HepG2 (cell line): ENCODE measurements around the gene ETV5. TPM values are rescaled to one million over a fixed set of nuclear protein-coding genes. Genes with fewer than 3 reads are reported as not detected.

Experiments used
- ATF7-NPFF ChIP-seq: sonication (generic); formaldehyde crosslinking; IDR thresholded peaks from 2 replicates; pipeline ENCODE4 v1.8.1; 2023; ENCODE audit warnings: mild to moderate bottlenecking, low read depth, missing genetic modification reagents, moderate library complexity
- ATRX ChIP-seq: sonication (generic); formaldehyde crosslinking; IDR thresholded peaks from 2 replicates; pipeline ENCODE4 v1.4.0; 2020; ENCODE audit warnings: missing genetic modification reagents, borderline replicate concordance
- ELK4 ChIP-seq: sonication (generic); formaldehyde crosslinking; IDR thresholded peaks from 2 replicates; pipeline ENCODE4 v1.9.0; 2021; ENCODE audit warnings: missing genetic modification reagents, borderline replicate concordance
- FOXP4 ChIP-seq: sonication (generic); formaldehyde crosslinking; IDR thresholded peaks from 2 replicates; pipeline ENCODE4 v1.4.0; 2020; ENCODE audit warnings: missing genetic modification reagents
- GFI1 ChIP-seq: sonication (generic); formaldehyde crosslinking; IDR thresholded peaks from 2 replicates; pipeline ENCODE4 v1.5.0; 2020; ENCODE audit warnings: missing genetic modification reagents, mild to moderate bottlenecking, borderline replicate concordance
- GLMP ChIP-seq: sonication (generic); formaldehyde crosslinking; IDR thresholded peaks from 2 replicates; pipeline ENCODE4 v1.9.0; 2021; ENCODE audit warnings: missing genetic modification reagents, mild to moderate bottlenecking, borderline replicate concordance
- MBD4 ChIP-seq: IDR thresholded peaks from 2 replicates; pipeline ENCODE4 v1.6.1; 2012; ENCODE audit warnings: low read length, inconsistent platforms, borderline replicate concordance
- MBNL3 ChIP-seq: fragments of 250-450 bp; sonication (Bioruptor Pico); conservative IDR thresholded peaks from 2 replicates; pipeline ENCODE4 v1.8.0; 2022; ENCODE audit warnings: mild to moderate bottlenecking, inconsistent platforms
- RFXANK ChIP-seq: IDR thresholded peaks from 2 replicates; pipeline ENCODE4 v1.6.1; 2016
- SIN3B ChIP-seq: fragments of 150-350 bp; IDR thresholded peaks from 2 replicates; pipeline ENCODE4 v1.6.1; 2014; ENCODE audit warnings: low read length
- SKI ChIP-seq: fragments of 450-650 bp; IDR thresholded peaks from one replicate; pipeline ENCODE4 v1.6.1; 2018; ENCODE audit warnings: mild to moderate bottlenecking; ENCODE audit not compliant: partially characterized antibody
- SNAPC5 ChIP-seq: sonication (generic); formaldehyde crosslinking; IDR thresholded peaks from 2 replicates; pipeline ENCODE4 v1.8.1; 2023; ENCODE audit warnings: mild to moderate bottlenecking, missing genetic modification reagents, borderline replicate concordance
- ZBTB10 ChIP-seq: sonication (generic); formaldehyde crosslinking; IDR thresholded peaks from 2 replicates; pipeline ENCODE4 v1.4.0; 2020; ENCODE audit warnings: missing genetic modification reagents, borderline replicate concordance
- ZBTB20 ChIP-seq: sonication (generic); formaldehyde crosslinking; IDR thresholded peaks from 2 replicates; pipeline ENCODE4 v1.8.1; 2023; ENCODE audit warnings: missing genetic modification reagents, low read depth, mild to moderate bottlenecking, borderline replicate concordance
- ZBTB7B ChIP-seq: sonication (generic); formaldehyde crosslinking; IDR thresholded peaks from 2 replicates; pipeline ENCODE4 v1.4.0; 2020; ENCODE audit warnings: missing genetic modification reagents
- ZNF362 ChIP-seq: sonication (generic); formaldehyde crosslinking; IDR thresholded peaks from 2 replicates; pipeline ENCODE4 v1.4.0; 2020; ENCODE audit warnings: missing genetic modification reagents, mild to moderate bottlenecking, borderline replicate concordance
- ZNF441 ChIP-seq: sonication (generic); formaldehyde crosslinking; IDR thresholded peaks from 2 replicates; pipeline ENCODE4 v1.7.0; 2021; ENCODE audit warnings: missing genetic modification reagents, borderline replicate concordance
- ZNF713 ChIP-seq: sonication (generic); formaldehyde crosslinking; IDR thresholded peaks from 2 replicates; pipeline ENCODE4 v1.4.0; 2020; ENCODE audit warnings: mild to moderate bottlenecking, missing genetic modification reagents
- ZSCAN31 ChIP-seq: sonication (generic); formaldehyde crosslinking; IDR thresholded peaks from 2 replicates; pipeline ENCODE4 v1.5.0; 2020; ENCODE audit warnings: low read depth, mild to moderate bottlenecking, missing genetic modification reagents
- polyA plus RNA-seq, 8 experiments: library from polyadenylated mRNA; depleted of rRNA in 3 of 8; stranded (reverse) in 7 of 8; unstranded in 1 of 8; fragments of >200 nt; fragmentation: Illumina TruSeq in 4 of 8; extraction: Trizol in 4 of 8; gene quantifications; 2 replicates each; pipeline versions ENCODE4 v1.2.1 to v1.2.3, GENCODE V29; 2011 to 2016; ENCODE audit warnings: low read depth in 4 of 8, missing spikeins in 1 of 8, mixed read lengths in 1 of 8; ENCODE audit not compliant: insufficient read depth in 1 of 8
- total RNA-seq, 5 experiments: library from RNA; depleted of rRNA; stranded (reverse); fragments of >200 nt; fragmentation: Illumina TruSeq; extraction: Trizol; gene quantifications; 2 replicates each; pipeline ENCODE4 v1.2.3, GENCODE V29; 2016; ENCODE audit warnings: low read depth in 1 of 5
- TF ChIP-seq, protein P1 (sequence below): sonication (generic); formaldehyde crosslinking; IDR thresholded peaks from 2 replicates; pipeline ENCODE4 v1.4.0; 2020; ENCODE audit warnings: missing genetic modification reagents

The ETV5 gene
- total and polyA plus RNA-seq, 2 of the 13 experiments (the other 11 are each of a cell fraction or from before 2014, with no cell fraction given), result 52.9 to 57.2 TPM

- TF ChIP-seq ZBTB10 (no peak), MBD4 (no peak), SKI (no peak), SIN3B (no peak), GFI1 (no peak), ATRX (CRISPR knock-in tag) (no peak), ATF7-NPFF (CRISPR knock-in tag) (no peak), RFXANK (CRISPR knock-in tag) (no peak), ZNF362 (CRISPR knock-in tag) (no peak), GLMP (CRISPR knock-in tag) (no peak), ZBTB7B (CRISPR knock-in tag) (no peak), ELK4 (no peak), ZNF713 (CRISPR knock-in tag) (no peak), SNAPC5 (CRISPR knock-in tag) (no peak), ZNF441 (CRISPR knock-in tag) (no peak), MBNL3 (CRISPR knock-in tag) (no peak), ZSCAN31 (no peak), FOXP4 (no peak), ZBTB20 (no peak)
- TF ChIP-seq, protein P1, sequence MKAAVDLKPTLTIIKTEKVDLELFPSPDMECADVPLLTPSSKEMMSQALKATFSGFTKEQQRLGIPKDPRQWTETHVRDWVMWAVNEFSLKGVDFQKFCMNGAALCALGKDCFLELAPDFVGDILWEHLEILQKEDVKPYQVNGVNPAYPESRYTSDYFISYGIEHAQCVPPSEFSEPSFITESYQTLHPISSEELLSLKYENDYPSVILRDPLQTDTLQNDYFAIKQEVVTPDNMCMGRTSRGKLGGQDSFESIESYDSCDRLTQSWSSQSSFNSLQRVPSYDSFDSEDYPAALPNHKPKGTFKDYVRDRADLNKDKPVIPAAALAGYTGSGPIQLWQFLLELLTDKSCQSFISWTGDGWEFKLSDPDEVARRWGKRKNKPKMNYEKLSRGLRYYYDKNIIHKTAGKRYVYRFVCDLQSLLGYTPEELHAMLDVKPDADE (CRISPR knock-in tag), result no peak
Measured at GRCh38 chr3:186093271-186093900, 15.5 kb downstream of the ETV5 start (continued).
